ENCODE measurements around the gene EBI3.

DNA sequence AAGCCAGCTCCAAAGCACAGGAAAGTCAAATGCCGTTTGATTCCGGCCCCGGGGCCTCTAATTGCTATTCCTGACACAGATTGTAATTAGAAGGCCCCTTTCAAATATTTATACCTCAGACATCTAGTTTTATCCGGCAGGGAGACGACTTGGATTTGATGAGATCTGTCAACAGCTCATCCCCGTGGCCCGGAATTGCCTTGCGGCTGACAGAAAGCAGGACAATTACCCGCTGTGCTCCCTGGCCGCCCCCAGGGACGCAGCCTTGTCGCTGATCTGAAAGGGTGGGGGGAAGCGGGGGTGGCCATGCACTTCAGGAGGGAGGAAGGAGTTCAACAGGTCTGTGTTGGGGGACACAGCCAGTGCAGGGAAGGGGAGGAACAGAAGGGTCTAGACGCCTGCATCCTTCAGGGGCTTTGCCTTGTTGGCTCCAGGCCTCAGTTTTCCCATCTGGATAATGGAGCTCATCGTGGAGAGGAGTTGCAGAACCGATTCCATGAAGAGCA, 47.9 kb downstream of the EBI3 start:
- TF ChIP-seq, protein P1, sequence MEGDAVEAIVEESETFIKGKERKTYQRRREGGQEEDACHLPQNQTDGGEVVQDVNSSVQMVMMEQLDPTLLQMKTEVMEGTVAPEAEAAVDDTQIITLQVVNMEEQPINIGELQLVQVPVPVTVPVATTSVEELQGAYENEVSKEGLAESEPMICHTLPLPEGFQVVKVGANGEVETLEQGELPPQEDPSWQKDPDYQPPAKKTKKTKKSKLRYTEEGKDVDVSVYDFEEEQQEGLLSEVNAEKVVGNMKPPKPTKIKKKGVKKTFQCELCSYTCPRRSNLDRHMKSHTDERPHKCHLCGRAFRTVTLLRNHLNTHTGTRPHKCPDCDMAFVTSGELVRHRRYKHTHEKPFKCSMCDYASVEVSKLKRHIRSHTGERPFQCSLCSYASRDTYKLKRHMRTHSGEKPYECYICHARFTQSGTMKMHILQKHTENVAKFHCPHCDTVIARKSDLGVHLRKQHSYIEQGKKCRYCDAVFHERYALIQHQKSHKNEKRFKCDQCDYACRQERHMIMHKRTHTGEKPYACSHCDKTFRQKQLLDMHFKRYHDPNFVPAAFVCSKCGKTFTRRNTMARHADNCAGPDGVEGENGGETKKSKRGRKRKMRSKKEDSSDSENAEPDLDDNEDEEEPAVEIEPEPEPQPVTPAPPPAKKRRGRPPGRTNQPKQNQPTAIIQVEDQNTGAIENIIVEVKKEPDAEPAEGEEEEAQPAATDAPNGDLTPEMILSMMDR (IDR thresholded peaks at IDR 0.05; ENCODE audit: low read depth, low read length, poor library complexity, severe bottlenecking) = no peak
- no peak for TF ChIP-seq EZH2phosphoT487 (IDR thresholded peaks at IDR 0.05; ENCODE audit: borderline replicate concordance, low read length)

All from DOHH2 (cell line).